Pancreas (tissue), 10 donors: ENCODE data around the gene THRAP3. TPM values are rescaled to one million over a fixed set of nuclear protein-coding genes. Genes with fewer than 3 reads are reported as not detected.

Source experiments
- ATAC-seq, 4 donors: fragments of 200-7000 bp; cut with Tn5 transposase; one replicate each; pipeline versions ENCODE4 v1.8.0 to v1.9.1; 2020; ENCODE audit warnings: mild to moderate bottlenecking in 4 of 4, moderate library complexity in 4 of 4
- DNase-seq, 6 donors: peaks; one replicate each; pipeline ENCODE4 v3.0.0-alpha.2; 2020
- FAIRE-seq: peaks from 2 replicates; lab custom pipeline; 2012; peaks lifted over from hg19 to GRCh38; lab: Jason Lieb, UNC
- H3K27ac ChIP-seq, 4 donors: fragments of 200-600 bp; sonication (generic); 1 replicate in 3 of 4; 2 replicates in 1 of 4; pipeline versions ENCODE4 v1.5.0 to v1.8.0; 2020
- H3K27me3 ChIP-seq, 4 donors: fragments of 200-600 bp; one replicate each; pipeline ENCODE4 v1.8.0; 2021
- H3K36me3 ChIP-seq, 3 donors: fragments of 200-600 bp; sonication (generic) in 1 of 3; one replicate each; pipeline versions ENCODE4 v1.5.0 to v1.8.0; 2020 to 2021
- H3K4me1 ChIP-seq, 3 donors: fragments of 200-600 bp; one replicate each; pipeline ENCODE4 v1.8.0; 2021
- H3K4me3 ChIP-seq, 4 donors: fragments of 200-600 bp; sonication (generic) in 2 of 4; one replicate each; pipeline versions ENCODE4 v1.5.0 to v1.8.0; 2020 to 2021
- H3K9me3 ChIP-seq, 4 donors: fragments of 200-600 bp; one replicate each; pipeline ENCODE4 v1.8.0; 2021
- WGBS, 2 donors: extraction: QIAGEN DNeasy Blood & Tissue Kit; methylation state at CpG; one replicate each; pipeline ENCODE4 v1.1.7; 2013; 5-methylcytosine and 5-hydroxymethylcytosine counted together
- intact Hi-C, 3 donors: fragments of 100-400 bp; cut with DNase I; formaldehyde crosslinking; loops; one replicate each; pipeline versions ENCODE4 v1.11.1 to v1.14.2; 2022
- polyA plus RNA-seq, 2 donors: library from polyadenylated mRNA; stranded (reverse); fragments of 200-250 nt; gene quantifications; one replicate each; pipeline ENCODE4 v1.2.3, GENCODE V29; 2013
- total RNA-seq, 6 donors: library from RNA; stranded (reverse); fragmentation: NEBNext Ultra II Directional in 4 of 6; extraction: Animal tissue kit (Norgen Biotek cat#: 25700) in 4 of 6; gene quantifications; one replicate each; pipeline versions ENCODE4 v1.2.1 to v1.2.4, GENCODE V29; 2021 to 2023
- TF ChIP-seq, protein P1 (sequence below), 4 donors: fragments of 200-600 bp; sonication (generic) in 3 of 4; IDR thresholded peaks; one replicate each; pipeline versions ENCODE4 v1.5.0 to v1.8.0; 2021; ENCODE audit warnings: antibody characterized with exemption in 4 of 4
- donor health status: healthy with polysubstance abuse.
- donor health status: DM: no; HTN: no; CAD: no; lungs with moderate emphysema.
- donor health status: DM: no; HTN: no; CAD: no.
- donor health status: control.
- donor health status: control.
- donor health status: Bipolar disorder and iron deficiency.
- donor health status: DM: yes; HTN: yes; CAD: no.
- donor health status: DM: no; HTN: no; CAD: no.
- donor health status: DM: no; HTN: no; CAD: no.
- donor health status: DM: yes; HTN: yes; CAD: no.

THRAP3 gene
- total and polyA plus RNA-seq, 8 donors: 17.0 to 54.7 (median 29.9) TPM

DNA sequence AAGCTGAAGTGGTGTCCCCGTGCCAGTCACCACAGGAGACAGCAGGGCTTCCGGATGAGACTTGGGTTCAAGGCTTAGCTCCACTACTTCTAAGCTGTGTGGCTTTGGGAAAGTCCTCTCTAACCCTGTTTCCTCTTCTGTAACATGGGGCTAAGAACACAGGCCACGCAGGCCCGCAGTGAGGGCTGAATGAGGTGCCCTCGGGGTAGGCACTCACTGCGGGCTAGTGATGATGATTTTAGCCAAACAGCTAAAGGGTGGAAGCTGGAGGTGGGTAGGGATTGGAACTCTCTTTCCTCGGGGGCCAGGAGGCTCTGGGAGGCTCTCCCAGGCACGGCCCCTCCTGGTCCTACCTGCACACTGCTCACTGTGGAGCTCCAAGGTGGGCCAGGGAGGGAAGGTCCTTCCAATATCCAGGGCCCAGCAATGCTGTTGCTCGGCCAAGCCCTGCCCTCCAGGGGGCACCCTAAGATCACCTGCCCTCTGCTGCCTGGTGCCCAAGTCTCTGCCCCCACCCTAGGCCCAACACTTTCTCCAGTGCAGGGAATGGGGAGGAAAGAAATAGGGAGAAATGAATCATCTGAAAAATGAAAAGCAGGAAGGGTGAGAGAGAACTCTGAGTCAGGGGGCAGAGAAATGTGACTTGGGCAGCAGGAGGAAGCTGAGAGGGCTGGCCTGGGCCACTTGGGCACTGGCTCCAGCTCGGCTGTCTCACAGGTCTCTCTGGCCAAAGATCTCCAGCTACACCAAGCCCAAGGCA, 118.4 kb downstream of the THRAP3 start:
- ATAC-seq: peak in 3 of 4 donors; percentile 64 to 84 (median 73)
- intact Hi-C loops: loop anchor here in 2 of 3 donors (5.0 to 10.0 kb wide), 2 partner anchors 72 to 75 kb away; no protein-coding TSS in a partner anchor
- WGBS, 2 donors: 81 to 84% methylated on average over 10 of the region's 10 CpGs

DNA sequence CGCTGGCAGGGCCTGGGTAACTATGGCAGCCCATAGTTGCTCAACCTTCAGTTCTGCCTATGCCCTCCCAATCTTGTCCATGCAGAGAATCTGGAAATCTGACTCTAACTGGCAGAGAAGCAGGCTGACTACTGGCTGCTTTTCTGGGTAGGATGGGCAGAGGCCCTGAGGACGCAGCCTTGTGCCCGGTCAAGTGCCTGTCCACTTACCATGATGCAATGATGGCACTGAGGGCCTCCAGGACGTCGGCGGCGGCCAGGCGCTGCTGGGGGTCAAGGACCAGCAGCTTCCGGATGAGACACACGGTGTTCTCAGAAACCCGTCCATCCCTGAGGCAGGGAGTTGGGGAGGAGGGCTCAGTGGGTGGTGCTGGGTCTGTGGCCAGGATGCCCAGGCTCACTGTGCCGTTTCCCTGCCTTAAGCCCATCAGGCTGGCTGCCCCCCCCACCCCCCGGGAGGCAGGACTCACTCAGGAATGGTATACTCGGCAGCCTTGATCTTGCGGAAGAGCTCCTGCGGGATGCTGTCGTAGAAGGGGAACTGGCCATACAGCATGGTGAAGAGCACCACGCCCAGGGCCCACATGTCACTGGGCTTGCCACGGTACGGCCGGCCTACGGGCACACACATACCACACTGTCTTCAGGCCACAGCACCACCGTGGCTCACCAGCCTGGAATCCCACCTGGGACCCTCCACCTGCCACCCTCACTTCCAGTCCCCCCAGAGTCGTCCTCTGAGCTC, 119.6 kb downstream of the THRAP3 start:
- DNase-seq (peak in 1 of 6 donors; percentile 44), ATAC-seq (no peak), FAIRE-seq (no peak)
- Histone ChIP-seq H3K27ac (no peak overlapping the region), H3K4me3 (no peak overlapping the region), H3K4me1 (no peaks in the 10 kb centered on the region), H3K9me3 (no peaks in the 10 kb centered on the region), H3K36me3 (peaks cover 7 to 49% (median 17%) of the 10 kb centered on the region in 3 donors), H3K27me3 (no peaks in the 10 kb centered on the region)
- intact Hi-C loops: loop anchor here in 2 of 3 donors (5.0 to 10.0 kb wide), 2 partner anchors 71 to 73 kb away; no protein-coding TSS in a partner anchor
- TF ChIP-seq, protein P1, sequence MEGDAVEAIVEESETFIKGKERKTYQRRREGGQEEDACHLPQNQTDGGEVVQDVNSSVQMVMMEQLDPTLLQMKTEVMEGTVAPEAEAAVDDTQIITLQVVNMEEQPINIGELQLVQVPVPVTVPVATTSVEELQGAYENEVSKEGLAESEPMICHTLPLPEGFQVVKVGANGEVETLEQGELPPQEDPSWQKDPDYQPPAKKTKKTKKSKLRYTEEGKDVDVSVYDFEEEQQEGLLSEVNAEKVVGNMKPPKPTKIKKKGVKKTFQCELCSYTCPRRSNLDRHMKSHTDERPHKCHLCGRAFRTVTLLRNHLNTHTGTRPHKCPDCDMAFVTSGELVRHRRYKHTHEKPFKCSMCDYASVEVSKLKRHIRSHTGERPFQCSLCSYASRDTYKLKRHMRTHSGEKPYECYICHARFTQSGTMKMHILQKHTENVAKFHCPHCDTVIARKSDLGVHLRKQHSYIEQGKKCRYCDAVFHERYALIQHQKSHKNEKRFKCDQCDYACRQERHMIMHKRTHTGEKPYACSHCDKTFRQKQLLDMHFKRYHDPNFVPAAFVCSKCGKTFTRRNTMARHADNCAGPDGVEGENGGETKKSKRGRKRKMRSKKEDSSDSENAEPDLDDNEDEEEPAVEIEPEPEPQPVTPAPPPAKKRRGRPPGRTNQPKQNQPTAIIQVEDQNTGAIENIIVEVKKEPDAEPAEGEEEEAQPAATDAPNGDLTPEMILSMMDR (IDR thresholded peaks at IDR 0.05): no peak
- 91 to 93% methylated on average over 19 to 24 of the region's 24 CpGs for WGBS, 2 donors

More for the DNA sequence above, 118.4 kb downstream of the THRAP3 start:
- Histone ChIP-seq H3K27me3 (no peaks in the 10 kb centered on the region), H3K4me1 (no peaks in the 10 kb centered on the region), H3K27ac (no peak overlapping the region), H3K9me3 (no peaks in the 10 kb centered on the region), H3K4me3 (no peak overlapping the region), H3K36me3 (peaks cover 7 to 37% (median 9%) of the 10 kb centered on the region in 3 donors)
- TF ChIP-seq, protein P1 (IDR thresholded peaks at IDR 0.05): peak in 2 of 4 donors; percentile 21 to 27
- FAIRE-seq (no peak), DNase-seq (peak in 2 of 6 donors; percentile 36 to 52)

DNA sequence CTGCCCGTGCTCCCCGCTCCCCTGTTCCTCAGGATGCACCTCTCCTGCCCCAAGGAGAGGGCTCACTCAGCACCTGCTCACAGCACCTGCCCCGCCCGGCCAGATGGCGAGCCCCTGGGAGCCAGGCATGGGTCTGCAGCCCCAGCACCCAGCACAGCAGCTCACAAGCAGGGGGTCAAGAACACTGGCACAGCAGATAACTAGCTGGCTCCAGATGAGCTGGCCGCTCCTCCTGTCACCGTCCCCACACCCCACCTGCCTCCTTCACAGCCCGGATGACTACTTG, 120.1 kb downstream of the THRAP3 start:
- TF ChIP-seq, protein P1 (IDR thresholded peaks at IDR 0.05): no peak
- WGBS, 2 donors: 84 to 95% methylated on average over 8 of the region's 8 CpGs
- ATAC-seq: no peak
- DNase-seq: peak in 1 of 6 donors; percentile 67
- intact Hi-C loops: loop anchor here in 2 of 3 donors (5.0 to 10.0 kb wide), 2 partner anchors 70 to 73 kb away; no protein-coding TSS in a partner anchor
- H3K4me1 ChIP-seq: no peaks in the 10 kb centered on the region
- H3K4me3 ChIP-seq: no peak overlapping the region
- H3K36me3 ChIP-seq: peaks cover 7 to 50% (median 17%) of the 10 kb centered on the region in 3 donors
- no peaks in the 10 kb centered on the region for H3K9me3 ChIP-seq
- no peak for FAIRE-seq
- H3K27ac ChIP-seq: no peak overlapping the region
- H3K27me3 ChIP-seq: no peaks in the 10 kb centered on the region

DNA sequence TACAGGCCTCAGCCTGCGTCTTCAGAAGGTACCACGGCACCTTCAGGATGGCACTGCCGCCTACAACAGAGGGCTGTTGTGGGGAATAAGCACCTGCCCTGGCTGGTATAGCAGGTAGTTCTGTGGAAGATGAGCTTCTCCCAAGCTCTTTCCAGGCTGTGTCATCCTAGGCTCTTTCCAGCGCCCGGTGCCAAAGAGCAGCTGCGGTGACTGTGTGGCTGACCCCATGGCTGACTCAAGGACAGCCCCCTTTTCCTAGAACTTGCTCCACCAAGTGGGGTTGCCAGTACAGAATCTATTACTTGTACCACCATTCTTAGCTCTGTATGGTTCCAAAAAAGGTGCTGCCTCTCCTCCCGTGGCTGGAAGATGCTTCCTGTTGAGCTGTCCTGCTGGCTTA, 121.1 kb downstream of the THRAP3 start:
- WGBS, 2 donors: 90 to 96% methylated on average over 7 of the region's 7 CpGs
- Histone ChIP-seq H3K4me1 (no peaks in the 10 kb centered on the region), H3K27me3 (no peaks in the 10 kb centered on the region), H3K4me3 (no peak overlapping the region), H3K36me3 (peaks cover 7 to 53% (median 17%) of the 10 kb centered on the region in 3 donors), H3K27ac (no peak overlapping the region), H3K9me3 (no peaks in the 10 kb centered on the region)
- FAIRE-seq (no peak), ATAC-seq (no peak), DNase-seq (peak in 1 of 6 donors; percentile 27)
- intact Hi-C loops: loop anchor here in 1 of 3 donors (10.0 kb wide), 1 partner anchor 69 kb away; no protein-coding TSS in a partner anchor
- TF ChIP-seq, protein P1 (IDR thresholded peaks at IDR 0.05): no peak
